GM18526 (cell line): Measurements from ENCODE around the gene ZNF534.

Experiments
- POLR2A ChIP-seq: IDR thresholded peaks from 3 replicates; pipeline ENCODE4 v1.6.1; 2011; ENCODE audit not compliant: insufficient read length; ENCODE audit errors: extremely low read depth

The ZNF534 gene

GRCh38 chr19:52428937-52429336 is at the start of gene ZNF534:
Gene ZNF534 (plus strand): TSS chr19:52429148. CDS start chr19:52431475, 2,327 bp downstream.
- TF ChIP-seq POLR2A, result no peak

GRCh38 chr19:52391135-52391534 is 37.8 kb upstream of the ZNF534 start:
- no peak for TF ChIP-seq POLR2A

- TF ChIP-seq POLR2A, result peak; percentile 52
These were observed 31.5 kb upstream of the ZNF534 start, which contains the start of gene ZNF528 for GRCh38 chr19:52397310-52398080. Gene ZNF528 (plus strand): TSS chr19:52397849. CDS start chr19:52402014, 4,165 bp downstream.

- TF ChIP-seq POLR2A, result no peak
These were observed 30.9 kb upstream of the ZNF534 start for GRCh38 chr19:52398081-52398441.

GRCh38 chr19:52410276-52410675 is 18.7 kb upstream of the ZNF534 start:
- no peak for TF ChIP-seq POLR2A

GRCh38 chr19:52415711-52416110 is 13.2 kb upstream of the ZNF534 start:
- no peak for TF ChIP-seq POLR2A

- TF ChIP-seq POLR2A, result no peak
These were observed 13.2 kb downstream of the ZNF534 start for GRCh38 chr19:52442179-52442578.

GRCh38 chr19:52444506-52444905 is 15.6 kb downstream of the ZNF534 start:
- no peak for TF ChIP-seq POLR2A

- TF ChIP-seq POLR2A, result no peak
These were observed 22.3 kb downstream of the ZNF534 start for GRCh38 chr19:52451241-52451640.

GRCh38 chr19:52453324-52454094 is 24.6 kb downstream of the ZNF534 start, which contains the start of gene ZNF578:
Gene ZNF578 (plus strand): TSS chr19:52453553. CDS start chr19:52501846, 48,293 bp downstream.
- no peak for TF ChIP-seq POLR2A

- TF ChIP-seq POLR2A, result no peak
These were observed 36.0 kb downstream of the ZNF534 start for GRCh38 chr19:52464798-52465470.

- TF ChIP-seq POLR2A, result no peak
These were observed 44.9 kb downstream of the ZNF534 start for GRCh38 chr19:52473655-52474350.

- TF ChIP-seq POLR2A, result no peak
These were observed 45.6 kb downstream of the ZNF534 start for GRCh38 chr19:52474351-52475127.
